IMR-90 (cell line): ENCODE measurements around the gene PLXDC1. TPM values are rescaled to one million over a fixed set of nuclear protein-coding genes. Genes with fewer than 3 reads are reported as not detected.

Experiments used
- ATAC-seq: fragments of 200-7000 bp; cut with Tn5 transposase; 2 replicates; pipeline ENCODE4 v1.9.1; 2020; ENCODE audit warnings: low read depth, mild to moderate bottlenecking, moderate library complexity
- BruUV-seq: library from RNA; stranded (reverse); fragments of 400-500 nt; replicated peaks from 2 replicates; lab custom pipeline; 2021; lab: Mats Ljungman, UMichigan
- CTCF ChIA-PET: fragments of 300-600 bp; formaldehyde crosslinking; extraction: SDS; loops from one replicate; lab custom pipeline; 2021; ENCODE audit warnings: antibody characterized with exemption; lab: Yijun Ruan, JAX
- POLR2A ChIA-PET: fragments of 300-600 bp; sonication (Branson Sonifier 250); formaldehyde crosslinking; loops from one replicate; lab custom pipeline; 2022; ENCODE audit warnings: antibody characterized with exemption; ENCODE audit not compliant: unreplicated experiment; lab: Charles Lee
- DNase-seq: peaks from one replicate; pipeline ENCODE4 v3.0.0; 2013
- H2AFZ ChIP-seq: replicated peaks from 2 replicates; pipeline ENCODE3; 2013; ENCODE audit warnings: low read length, mild to moderate bottlenecking; ENCODE audit not compliant: poor library complexity
- H2AK5ac ChIP-seq: 2 replicates; pipeline ENCODE4 v1.6.1; 2013; ENCODE audit warnings: low read depth, low read length, inconsistent platforms
- H2AK9ac ChIP-seq: replicated peaks from 2 replicates; pipeline ENCODE3; 2013; ENCODE audit warnings: mild to moderate bottlenecking, low read depth, low read length, moderate library complexity; ENCODE audit not compliant: poor library complexity
- H2BK120ac ChIP-seq: 2 replicates; pipeline ENCODE4 v1.6.1; 2013; ENCODE audit warnings: low read depth, low read length, inconsistent platforms
- H2BK15ac ChIP-seq: 3 replicates; pipeline ENCODE4 v1.6.1; 2013; ENCODE audit warnings: low read depth, low read length, inconsistent platforms
- H2BK20ac ChIP-seq: 2 replicates; pipeline ENCODE4 v1.6.1; 2013; ENCODE audit warnings: low read depth, mild to moderate bottlenecking, inconsistent platforms, low read length, moderate library complexity
- H2BK5ac ChIP-seq: 2 replicates; pipeline ENCODE4 v1.6.1; 2013; ENCODE audit warnings: mild to moderate bottlenecking, low read depth, low read length, inconsistent platforms; ENCODE audit not compliant: poor library complexity, severe bottlenecking
- H3K14ac ChIP-seq: replicated peaks from 2 replicates; pipeline ENCODE4 v1.6.1; 2013; ENCODE audit warnings: low read depth, low read length, inconsistent platforms
- H3K18ac ChIP-seq: 2 replicates; pipeline ENCODE4 v1.6.1; 2013; ENCODE audit warnings: low read depth, low read length, control low read depth
- H3K23ac ChIP-seq: 2 replicates; pipeline ENCODE4 v1.6.1; 2013; ENCODE audit warnings: low read depth, low read length, inconsistent platforms
- H3K27ac ChIP-seq: 2 replicates; pipeline ENCODE4 v1.5.1; 2013; ENCODE audit warnings: mild to moderate bottlenecking, control low read depth, low read length; ENCODE audit not compliant: insufficient read depth
- H3K27me3 ChIP-seq: 2 replicates; pipeline ENCODE4 v1.6.1; 2013; ENCODE audit warnings: low read length; ENCODE audit not compliant: control insufficient read depth, insufficient read depth
- H3K36me3 ChIP-seq: 2 replicates; pipeline ENCODE4 v1.6.1; 2013; ENCODE audit warnings: low read length, mixed read lengths; ENCODE audit not compliant: control insufficient read depth, insufficient read depth
- H3K4ac ChIP-seq: 2 replicates; pipeline ENCODE4 v1.6.1; 2013; ENCODE audit warnings: low read depth, low read length, inconsistent platforms
- H3K4me1 ChIP-seq: 2 replicates; pipeline ENCODE4 v1.6.1; 2013; ENCODE audit warnings: low read length, mixed read lengths; ENCODE audit not compliant: control insufficient read depth, insufficient read depth
- H3K4me2 ChIP-seq: 2 replicates; pipeline ENCODE4 v1.6.1; 2013; ENCODE audit warnings: low read depth, mild to moderate bottlenecking, control low read depth, low read length, moderate library complexity
- H3K4me3 ChIP-seq: 2 replicates; pipeline ENCODE4 v1.5.1; 2013; ENCODE audit warnings: low read depth, mild to moderate bottlenecking, control low read depth, low read length, moderate library complexity; ENCODE audit not compliant: insufficient read depth
- H3K56ac ChIP-seq: 2 replicates; pipeline ENCODE4 v1.6.1; 2013; ENCODE audit warnings: low read length, inconsistent platforms; ENCODE audit not compliant: insufficient read depth; ENCODE audit errors: extremely low read depth
- H3K79me1 ChIP-seq, 2 experiments: 2 replicates each; pipeline ENCODE4 v1.6.1; 2013; ENCODE audit warnings: low read length in 2 of 2, inconsistent platforms in 1 of 2, low read depth in 1 of 2
- H3K9ac ChIP-seq: 2 replicates; pipeline ENCODE4 v1.6.1; 2013; ENCODE audit warnings: low read depth, low read length, control low read depth
- H3K9me1 ChIP-seq: 2 replicates; pipeline ENCODE4 v1.6.1; 2013; ENCODE audit warnings: low read length, inconsistent platforms; ENCODE audit not compliant: insufficient read depth
- H3K9me3 ChIP-seq: 2 replicates; pipeline ENCODE4 v1.6.1; 2013; ENCODE audit warnings: low read length; ENCODE audit not compliant: control insufficient read depth, insufficient read depth
- H4K20me1 ChIP-seq: 2 replicates; pipeline ENCODE4 v1.6.1; 2013; ENCODE audit warnings: low read length, inconsistent platforms; ENCODE audit not compliant: insufficient read depth
- H4K5ac ChIP-seq: 2 replicates; pipeline ENCODE4 v1.6.1; 2013; ENCODE audit warnings: mild to moderate bottlenecking, low read depth, low read length, control low read depth
- H4K8ac ChIP-seq, 2 experiments: 2 replicates each; pipeline ENCODE4 v1.6.1; 2013; ENCODE audit warnings: low read depth in 2 of 2, low read length in 2 of 2, control low read depth in 1 of 2, inconsistent platforms in 1 of 2
- H4K91ac ChIP-seq: 2 replicates; pipeline ENCODE4 v1.6.1; 2013; ENCODE audit warnings: low read depth, low read length, inconsistent platforms; ENCODE audit not compliant: insufficient read depth
- BHLHE40 ChIP-seq: fragments of 150-350 bp; IDR thresholded peaks from 2 replicates; pipeline ENCODE4 v1.6.1; 2016; ENCODE audit warnings: mild to moderate bottlenecking, low read depth, low read length
- CEBPB ChIP-seq: IDR thresholded peaks from 2 replicates; pipeline ENCODE4 v1.6.1; 2012; ENCODE audit warnings: low read depth, low read length, improper control_type of control experiment
- CHD1 ChIP-seq: IDR thresholded peaks from 2 replicates; pipeline ENCODE4 v1.6.1; 2012; ENCODE audit warnings: low read depth, low read length, improper control_type of control experiment
- FOS ChIP-seq: fragments of 150-350 bp; IDR thresholded peaks from 2 replicates; pipeline ENCODE4 v1.6.1; 2016; ENCODE audit warnings: low read depth, low read length
- MAFK ChIP-seq: IDR thresholded peaks from 2 replicates; pipeline ENCODE4 v1.6.1; 2012; ENCODE audit warnings: low read depth, low read length, improper control_type of control experiment
- MAZ ChIP-seq: IDR thresholded peaks from 2 replicates; pipeline ENCODE4 v1.6.1; 2012; ENCODE audit warnings: low read depth, mild to moderate bottlenecking, low read length, improper control_type of control experiment, moderate library complexity, borderline replicate concordance
- MXI1 ChIP-seq: IDR thresholded peaks from 2 replicates; pipeline ENCODE4 v1.6.1; 2012; ENCODE audit warnings: low read depth, mild to moderate bottlenecking, low read length, moderate library complexity, borderline replicate concordance
- NFE2L2 ChIP-seq: fragments of 150-350 bp; IDR thresholded peaks from 2 replicates; pipeline ENCODE4 v1.6.1; 2016; ENCODE audit warnings: low read depth, mild to moderate bottlenecking, low read length
- POLR2A ChIP-seq: IDR thresholded peaks from 2 replicates; pipeline ENCODE4 v1.6.1; 2012; ENCODE audit warnings: mild to moderate bottlenecking, low read depth, low read length
- RAD21 ChIP-seq: IDR thresholded peaks from 2 replicates; pipeline ENCODE4 v1.6.1; 2012; ENCODE audit warnings: low read length, improper control_type of control experiment
- RCOR1 ChIP-seq: IDR thresholded peaks from 2 replicates; pipeline ENCODE4 v1.6.1; 2012; ENCODE audit warnings: mild to moderate bottlenecking, low read length, improper control_type of control experiment; ENCODE audit not compliant: insufficient replicate concordance
- RFX5 ChIP-seq: IDR thresholded peaks from 2 replicates; pipeline ENCODE4 v1.8.0; 2012; ENCODE audit warnings: low read depth, mild to moderate bottlenecking, low read length, moderate library complexity
- SMC3 ChIP-seq: fragments of 150-350 bp; IDR thresholded peaks from 2 replicates; pipeline ENCODE4 v1.6.1; 2016; ENCODE audit warnings: low read depth, mild to moderate bottlenecking, antibody characterized with exemption, low read length, moderate library complexity
- WGBS, 2 experiments: methylation state at CpG; one replicate each; pipeline versions ENCODE4 v1.1.5 to v1.1.7; 2013; ENCODE audit warnings: missing lambda C conversion rate in 2 of 2; ENCODE audit not compliant: insufficient read length in 1 of 2; ENCODE audit errors: extremely low coverage in 2 of 2; 5-methylcytosine and 5-hydroxymethylcytosine counted together
- dilution Hi-C: fragments of 300-500 bp; cut with HindIII; formaldehyde crosslinking; loops from one replicate; pipeline ENCODE4 v1.14.3; 2018; ENCODE audit warnings: low sequenced_read_pairs; ENCODE audit not compliant: unreplicated experiment
- in situ Hi-C: fragments of 300-500 bp; cut with MboI; formaldehyde crosslinking; loops from 3 replicates; pipeline ENCODE4 v1.14.3; 2019; ENCODE audit warnings: low sequenced_read_pairs, inconsistent platforms, mixed read lengths
- intact Hi-C: fragments of 100-400 bp; cut with micrococcal nuclease; formaldehyde crosslinking; loops from 2 replicates; pipeline ENCODE4 v1.10.0; 2022
- polyA plus RNA-seq, 3 experiments: library from polyadenylated mRNA; depleted of rRNA; stranded (reverse); fragments of >200 nt; gene quantifications; 2 replicates each; pipeline ENCODE4 v1.2.3, GENCODE V29; 2012; ENCODE audit warnings: low replicate concordance in 1 of 3
- total RNA-seq: library from RNA; depleted of rRNA; stranded (reverse); fragments of >200 nt; gene quantifications from 2 replicates; pipeline ENCODE4 v1.2.3, GENCODE V29; 2012
- TF ChIP-seq, protein P1 (sequence below): fragments of 150-350 bp; IDR thresholded peaks from 2 replicates; pipeline ENCODE4 v1.6.1; 2017; ENCODE audit warnings: mild to moderate bottlenecking, antibody characterized with exemption, low read length, low read depth
- TF ChIP-seq, protein P2 (sequence below): conservative IDR thresholded peaks from 2 replicates; pipeline ENCODE4 v1.5.1; 2012; ENCODE audit warnings: mild to moderate bottlenecking, low read depth, low read length, improper control_type of control experiment
- TF ChIP-seq, protein P3 (sequence below): fragments of 150-350 bp; IDR thresholded peaks from 2 replicates; pipeline ENCODE4 v1.6.1; 2016; ENCODE audit warnings: low read depth, mild to moderate bottlenecking, low read length, moderate library complexity, borderline replicate concordance

The PLXDC1 gene
- total and polyA plus RNA-seq, 2 of the 4 experiments (the other 2 are of a cell fraction): under 0.01 to 0.50 TPM

DNA sequence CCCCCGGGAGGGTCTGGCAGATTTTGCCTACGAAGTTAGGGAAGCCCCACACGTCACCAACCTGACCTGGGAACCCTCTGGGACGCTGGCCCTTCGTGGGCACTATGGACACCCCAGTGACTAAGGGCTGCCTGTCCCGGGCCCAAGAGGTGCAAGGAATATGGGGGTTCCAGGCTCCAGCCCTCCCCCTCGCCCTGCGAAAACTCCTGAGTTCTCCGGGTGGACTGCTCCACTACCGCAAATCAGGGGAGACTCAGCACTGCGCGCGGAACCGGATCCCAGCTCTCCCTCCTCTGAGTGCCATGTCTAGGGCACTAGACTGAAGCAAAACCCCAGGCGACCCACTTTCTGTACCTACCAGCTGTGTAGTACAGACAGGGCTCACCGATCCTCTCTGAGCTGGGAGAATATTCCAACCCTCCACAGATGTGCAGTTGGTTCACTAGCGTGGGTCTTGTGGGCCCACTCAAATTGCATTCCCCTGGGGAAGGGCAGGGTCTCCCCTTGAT is 14.5 kb upstream of the PLXDC1 start, which contains the start of gene ARL5C:
Gene ARL5C (minus strand): TSS at position 321 of the 509 bp plus-strand sequence. CDS start 401 bp downstream, outside the sequence.
- no peak for DNase-seq
- Histone ChIP-seq H3K4me2 (peak within 1 kb of the TSS; percentile 91), H2BK15ac (no peak within 1 kb of the TSS), H3K27ac (no peak within 1 kb of the TSS), H3K79me1 (no peaks in the 10 kb centered on the region), H3K9me3 (no peaks in the 10 kb centered on the region), H3K23ac (peak within 1 kb of the TSS; percentile 26), H3K4me3 (peak within 1 kb of the TSS; percentile 55), H3K27me3 (peaks cover 31% of the 10 kb centered on the region), H4K5ac (peak within 1 kb of the TSS; percentile 65), H2AFZ (peak within 1 kb of the TSS; percentile 92), H2AK9ac (peak within 1 kb of the TSS; percentile 17), H2BK120ac (0 out of 2 replicates have a peak within 1 kb of the TSS, but pooled peaks have one; percentile 2), H4K8ac (peak within 1 kb of the TSS; percentile 12 to 81; a peak in 2 of 4 replicates), H3K14ac (peak within 1 kb of the TSS; percentile 10; the same call in 1 of the 2 replicates), H4K20me1 (no peaks in the 10 kb centered on the region), H2BK5ac (no peak within 1 kb of the TSS), H3K4ac (peak within 1 kb of the TSS; percentile 6), H2BK20ac (no peak within 1 kb of the TSS), H2AK5ac (peak within 1 kb of the TSS; percentile 25; the same call in 1 of the 2 replicates), H3K4me1 (peaks cover 5% of the 10 kb centered on the region; the same call in 1 of the 2 replicates), H3K9me1 (peaks cover 6% of the 10 kb centered on the region), H3K9ac (peak within 1 kb of the TSS; percentile 7; the same call in 1 of the 2 replicates), H3K18ac (no peak within 1 kb of the TSS), H3K36me3 (no peaks in the 10 kb centered on the region), H4K91ac (no peak within 1 kb of the TSS), H3K56ac (no peak within 1 kb of the TSS; the same call in 1 of the 2 replicates)
- POLR2A ChIA-PET: no interaction called here
- no peak for ATAC-seq
- intact Hi-C loops (no loop called here), dilution Hi-C loops (no loop called here), in situ Hi-C loops (no loop called here)
- no peak for TF ChIP-seq NFE2L2
- TF ChIP-seq RAD21: no peak
- no peak for TF ChIP-seq CEBPB
- TF ChIP-seq, protein P1, sequence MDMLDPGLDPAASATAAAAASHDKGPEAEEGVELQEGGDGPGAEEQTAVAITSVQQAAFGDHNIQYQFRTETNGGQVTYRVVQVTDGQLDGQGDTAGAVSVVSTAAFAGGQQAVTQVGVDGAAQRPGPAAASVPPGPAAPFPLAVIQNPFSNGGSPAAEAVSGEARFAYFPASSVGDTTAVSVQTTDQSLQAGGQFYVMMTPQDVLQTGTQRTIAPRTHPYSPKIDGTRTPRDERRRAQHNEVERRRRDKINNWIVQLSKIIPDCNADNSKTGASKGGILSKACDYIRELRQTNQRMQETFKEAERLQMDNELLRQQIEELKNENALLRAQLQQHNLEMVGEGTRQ: no peak
- TF ChIP-seq MXI1: no peak
- TF ChIP-seq MAZ: no peak
- no peak for TF ChIP-seq MAFK
- TF ChIP-seq, protein P2, sequence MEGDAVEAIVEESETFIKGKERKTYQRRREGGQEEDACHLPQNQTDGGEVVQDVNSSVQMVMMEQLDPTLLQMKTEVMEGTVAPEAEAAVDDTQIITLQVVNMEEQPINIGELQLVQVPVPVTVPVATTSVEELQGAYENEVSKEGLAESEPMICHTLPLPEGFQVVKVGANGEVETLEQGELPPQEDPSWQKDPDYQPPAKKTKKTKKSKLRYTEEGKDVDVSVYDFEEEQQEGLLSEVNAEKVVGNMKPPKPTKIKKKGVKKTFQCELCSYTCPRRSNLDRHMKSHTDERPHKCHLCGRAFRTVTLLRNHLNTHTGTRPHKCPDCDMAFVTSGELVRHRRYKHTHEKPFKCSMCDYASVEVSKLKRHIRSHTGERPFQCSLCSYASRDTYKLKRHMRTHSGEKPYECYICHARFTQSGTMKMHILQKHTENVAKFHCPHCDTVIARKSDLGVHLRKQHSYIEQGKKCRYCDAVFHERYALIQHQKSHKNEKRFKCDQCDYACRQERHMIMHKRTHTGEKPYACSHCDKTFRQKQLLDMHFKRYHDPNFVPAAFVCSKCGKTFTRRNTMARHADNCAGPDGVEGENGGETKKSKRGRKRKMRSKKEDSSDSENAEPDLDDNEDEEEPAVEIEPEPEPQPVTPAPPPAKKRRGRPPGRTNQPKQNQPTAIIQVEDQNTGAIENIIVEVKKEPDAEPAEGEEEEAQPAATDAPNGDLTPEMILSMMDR: no peak
- TF ChIP-seq SMC3: no peak
- TF ChIP-seq BHLHE40: no peak
- TF ChIP-seq POLR2A: no peak
- TF ChIP-seq, protein P3, sequence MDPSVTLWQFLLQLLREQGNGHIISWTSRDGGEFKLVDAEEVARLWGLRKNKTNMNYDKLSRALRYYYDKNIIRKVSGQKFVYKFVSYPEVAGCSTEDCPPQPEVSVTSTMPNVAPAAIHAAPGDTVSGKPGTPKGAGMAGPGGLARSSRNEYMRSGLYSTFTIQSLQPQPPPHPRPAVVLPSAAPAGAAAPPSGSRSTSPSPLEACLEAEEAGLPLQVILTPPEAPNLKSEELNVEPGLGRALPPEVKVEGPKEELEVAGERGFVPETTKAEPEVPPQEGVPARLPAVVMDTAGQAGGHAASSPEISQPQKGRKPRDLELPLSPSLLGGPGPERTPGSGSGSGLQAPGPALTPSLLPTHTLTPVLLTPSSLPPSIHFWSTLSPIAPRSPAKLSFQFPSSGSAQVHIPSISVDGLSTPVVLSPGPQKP: no peak
- TF ChIP-seq RCOR1: no peak
- TF ChIP-seq FOS: no peak
- TF ChIP-seq RFX5: no peak
- no peak for TF ChIP-seq CHD1
- no TSS peak for BruUV-seq
- CTCF ChIA-PET: interaction anchor here (1.5 to 1.8 kb wide), 3 partner anchors 9 to 166 kb away, joined by 5 to 10 read pairs (median 6); no protein-coding TSS in a partner anchor
- 58% methylated on average over 12 of the region's 17 CpGs; no CpG with 5 or more reads in 1 of the 2 experiments for WGBS, 2 experiments
